ENCODE data around the gene GLS. TPM values are rescaled to one million over a fixed set of nuclear protein-coding genes. Genes with fewer than 3 reads are reported as not detected.
A peak's percentile ranks its signal among the peaks of the same experiment; 100 is the strongest.

GLS gene
- total and polyA plus RNA-seq, 2 of the 13 experiments (the other 11 are each of a cell fraction or from before 2014, with no cell fraction given) = 78.6 to 183 TPM

DNA sequence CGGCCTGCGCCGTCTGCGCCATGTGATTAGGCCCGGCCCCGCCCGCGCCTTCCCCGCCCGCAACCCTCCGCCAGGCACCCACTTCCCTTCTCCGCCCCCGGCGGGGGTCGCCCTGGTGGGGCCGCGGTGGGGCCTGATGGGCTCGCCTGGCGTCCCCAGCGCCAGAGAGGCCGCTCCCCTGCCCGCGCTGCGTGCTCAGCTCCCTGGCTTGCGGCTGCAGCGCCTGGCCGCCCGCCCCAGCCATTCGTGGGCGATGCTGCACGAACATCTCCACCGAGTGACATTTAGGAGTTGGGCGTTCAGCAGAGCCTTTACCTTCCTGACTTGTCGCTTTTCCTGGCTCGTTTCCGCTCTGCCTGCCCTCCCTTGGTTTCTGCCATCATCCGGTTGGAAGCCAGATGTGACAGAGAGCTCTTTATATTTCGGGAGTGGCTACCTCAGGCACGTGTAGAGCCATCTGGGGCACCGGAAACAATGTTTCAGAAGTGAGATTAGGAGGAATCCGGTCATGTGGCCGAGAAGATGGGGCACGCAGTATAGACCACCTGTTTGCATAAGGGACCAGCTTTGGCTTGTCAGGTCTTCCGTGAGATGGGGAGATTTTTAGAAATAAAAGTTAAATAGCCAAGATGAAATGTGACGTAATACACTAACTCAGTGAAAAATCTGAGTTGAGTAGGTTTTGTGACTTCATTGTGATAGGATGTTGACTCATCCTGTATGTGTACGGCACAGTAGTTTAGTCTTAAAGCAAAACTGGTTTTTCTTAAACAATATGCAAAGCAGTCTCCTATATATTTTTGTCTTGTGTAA is 1.2 kb downstream of the GLS start (continued):
- TF ChIP-seq FLYWCH1 (CRISPR knock-in tag; IDR thresholded peaks at IDR 0.05) = 0 out of 2 replicates have a peak, but pooled peaks have one; percentile 85
- no peak for TF ChIP-seq RFX1 (IDR thresholded peaks at IDR 0.05)
- TF ChIP-seq ZNF251 (CRISPR knock-in tag; IDR thresholded peaks at IDR 0.05) = no peak
- peak; percentile 16; the same call in 1 of the 2 replicates for TF ChIP-seq BRCA1 (CRISPR knock-in tag; IDR thresholded peaks at IDR 0.05)
- no peak for TF ChIP-seq GLI4 (CRISPR knock-in tag; IDR thresholded peaks at IDR 0.05; ENCODE audit: borderline replicate concordance)
- TF ChIP-seq, protein P1, sequence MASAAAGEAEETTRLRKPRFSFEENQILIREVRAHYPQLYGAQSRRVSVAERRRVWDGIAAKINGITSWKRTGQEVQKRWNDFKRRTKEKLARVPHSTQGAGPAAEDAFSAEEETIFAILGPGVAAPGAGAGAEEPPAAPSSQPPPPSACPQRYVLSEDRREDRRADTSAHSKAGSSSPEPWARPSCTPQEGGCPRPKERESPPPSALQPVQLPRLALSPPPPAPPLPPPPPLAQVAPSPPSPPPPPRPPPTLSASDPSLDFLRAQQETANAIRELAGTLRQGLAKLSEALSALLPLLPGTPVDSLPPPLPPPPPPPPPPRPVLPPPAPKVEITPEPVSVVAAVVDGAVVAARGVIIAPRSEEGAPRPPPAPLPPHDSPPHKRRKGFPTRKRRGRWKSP (CRISPR knock-in tag; IDR thresholded peaks at IDR 0.05) = peak; percentile 54
- no peak for TF ChIP-seq CCDC6 (CRISPR knock-in tag; IDR thresholded peaks at IDR 0.05)
- TF ChIP-seq MED1 (CRISPR knock-in tag; IDR thresholded peaks at IDR 0.05) = peak; percentile 65
- TF ChIP-seq ZNF550 (CRISPR knock-in tag; IDR thresholded peaks at IDR 0.05; ENCODE audit: borderline replicate concordance) = no peak
- peak; percentile 95 for TF ChIP-seq ZC3H13 (CRISPR knock-in tag; IDR thresholded peaks at IDR 0.05)
- no peak for TF ChIP-seq SMYD3 (CRISPR knock-in tag; IDR thresholded peaks at IDR 0.05)
- TF ChIP-seq MAFF (IDR thresholded peaks at IDR 0.05; ENCODE audit: low read depth, low read length) = no peak
- TF ChIP-seq, protein P2, sequence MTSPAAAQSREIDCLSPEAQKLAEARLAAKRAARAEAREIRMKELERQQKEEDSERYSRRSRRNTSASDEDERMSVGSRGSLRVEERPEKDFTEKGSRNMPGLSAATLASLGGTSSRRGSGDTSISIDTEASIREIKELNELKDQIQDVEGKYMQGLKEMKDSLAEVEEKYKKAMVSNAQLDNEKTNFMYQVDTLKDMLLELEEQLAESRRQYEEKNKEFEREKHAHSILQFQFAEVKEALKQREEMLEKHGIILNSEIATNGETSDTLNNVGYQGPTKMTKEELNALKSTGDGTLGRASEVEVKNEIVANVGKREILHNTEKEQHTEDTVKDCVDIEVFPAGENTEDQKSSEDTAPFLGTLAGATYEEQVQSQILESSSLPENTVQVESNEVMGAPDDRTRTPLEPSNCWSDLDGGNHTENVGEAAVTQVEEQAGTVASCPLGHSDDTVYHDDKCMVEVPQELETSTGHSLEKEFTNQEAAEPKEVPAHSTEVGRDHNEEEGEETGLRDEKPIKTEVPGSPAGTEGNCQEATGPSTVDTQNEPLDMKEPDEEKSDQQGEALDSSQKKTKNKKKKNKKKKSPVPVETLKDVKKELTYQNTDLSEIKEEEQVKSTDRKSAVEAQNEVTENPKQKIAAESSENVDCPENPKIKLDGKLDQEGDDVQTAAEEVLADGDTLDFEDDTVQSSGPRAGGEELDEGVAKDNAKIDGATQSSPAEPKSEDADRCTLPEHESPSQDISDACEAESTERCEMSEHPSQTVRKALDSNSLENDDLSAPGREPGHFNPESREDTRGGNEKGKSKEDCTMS (CRISPR knock-in tag; conservative IDR thresholded peaks at IDR 0.05) = no peak
- TF ChIP-seq, protein P3, sequence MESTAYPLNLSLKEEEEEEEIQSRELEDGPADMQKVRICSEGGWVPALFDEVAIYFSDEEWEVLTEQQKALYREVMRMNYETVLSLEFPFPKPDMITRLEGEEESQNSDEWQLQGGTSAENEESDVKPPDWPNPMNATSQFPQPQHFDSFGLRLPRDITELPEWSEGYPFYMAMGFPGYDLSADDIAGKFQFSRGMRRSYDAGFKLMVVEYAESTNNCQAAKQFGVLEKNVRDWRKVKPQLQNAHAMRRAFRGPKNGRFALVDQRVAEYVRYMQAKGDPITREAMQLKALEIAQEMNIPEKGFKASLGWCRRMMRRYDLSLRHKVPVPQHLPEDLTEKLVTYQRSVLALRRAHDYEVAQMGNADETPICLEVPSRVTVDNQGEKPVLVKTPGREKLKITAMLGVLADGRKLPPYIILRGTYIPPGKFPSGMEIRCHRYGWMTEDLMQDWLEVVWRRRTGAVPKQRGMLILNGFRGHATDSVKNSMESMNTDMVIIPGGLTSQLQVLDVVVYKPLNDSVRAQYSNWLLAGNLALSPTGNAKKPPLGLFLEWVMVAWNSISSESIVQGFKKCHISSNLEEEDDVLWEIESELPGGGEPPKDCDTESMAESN (CRISPR knock-in tag; conservative IDR thresholded peaks at IDR 0.05) = peak; percentile 82
- no peak for TF ChIP-seq ZSCAN21 (CRISPR knock-in tag; IDR thresholded peaks at IDR 0.05; ENCODE audit: borderline replicate concordance)
- peak; percentile 94 for TF ChIP-seq ZNF891 (CRISPR knock-in tag; IDR thresholded peaks at IDR 0.05)
- TF ChIP-seq, protein P4, sequence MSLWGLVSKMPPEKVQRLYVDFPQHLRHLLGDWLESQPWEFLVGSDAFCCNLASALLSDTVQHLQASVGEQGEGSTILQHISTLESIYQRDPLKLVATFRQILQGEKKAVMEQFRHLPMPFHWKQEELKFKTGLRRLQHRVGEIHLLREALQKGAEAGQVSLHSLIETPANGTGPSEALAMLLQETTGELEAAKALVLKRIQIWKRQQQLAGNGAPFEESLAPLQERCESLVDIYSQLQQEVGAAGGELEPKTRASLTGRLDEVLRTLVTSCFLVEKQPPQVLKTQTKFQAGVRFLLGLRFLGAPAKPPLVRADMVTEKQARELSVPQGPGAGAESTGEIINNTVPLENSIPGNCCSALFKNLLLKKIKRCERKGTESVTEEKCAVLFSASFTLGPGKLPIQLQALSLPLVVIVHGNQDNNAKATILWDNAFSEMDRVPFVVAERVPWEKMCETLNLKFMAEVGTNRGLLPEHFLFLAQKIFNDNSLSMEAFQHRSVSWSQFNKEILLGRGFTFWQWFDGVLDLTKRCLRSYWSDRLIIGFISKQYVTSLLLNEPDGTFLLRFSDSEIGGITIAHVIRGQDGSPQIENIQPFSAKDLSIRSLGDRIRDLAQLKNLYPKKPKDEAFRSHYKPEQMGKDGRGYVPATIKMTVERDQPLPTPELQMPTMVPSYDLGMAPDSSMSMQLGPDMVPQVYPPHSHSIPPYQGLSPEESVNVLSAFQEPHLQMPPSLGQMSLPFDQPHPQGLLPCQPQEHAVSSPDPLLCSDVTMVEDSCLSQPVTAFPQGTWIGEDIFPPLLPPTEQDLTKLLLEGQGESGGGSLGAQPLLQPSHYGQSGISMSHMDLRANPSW (CRISPR knock-in tag; IDR thresholded peaks at IDR 0.05; ENCODE audit: borderline replicate concordance) = no peak

Measured in HepG2 (cell line).